ENCODE measurements around the gene BBS4.
"Not testable (repeated sequence)": the region's sequence is repeated elsewhere in the genome, so short reads cannot be mapped to it uniquely, and the experiment has no call there.

The BBS4 gene

DNA sequence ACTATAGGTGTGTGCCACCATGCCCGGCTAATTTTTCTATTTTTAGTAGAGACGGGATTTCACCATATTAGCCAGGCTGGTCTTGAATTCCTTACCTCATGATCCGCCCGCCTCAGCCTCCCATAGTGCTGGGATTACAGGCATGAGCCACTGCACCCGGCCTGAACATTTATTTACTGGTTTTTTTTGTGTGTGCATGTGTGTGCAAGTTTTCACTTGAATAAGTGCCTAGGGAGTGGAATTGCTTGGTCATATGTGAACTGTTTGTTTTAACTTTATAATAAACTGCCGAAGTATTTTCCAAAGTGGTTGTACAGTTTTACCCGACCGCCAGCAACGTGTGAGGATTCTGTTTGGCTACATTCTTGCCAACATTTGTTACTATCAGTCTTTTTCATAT, 14.1 kb downstream of the BBS4 start:
- DNase-seq: no peak

DNA sequence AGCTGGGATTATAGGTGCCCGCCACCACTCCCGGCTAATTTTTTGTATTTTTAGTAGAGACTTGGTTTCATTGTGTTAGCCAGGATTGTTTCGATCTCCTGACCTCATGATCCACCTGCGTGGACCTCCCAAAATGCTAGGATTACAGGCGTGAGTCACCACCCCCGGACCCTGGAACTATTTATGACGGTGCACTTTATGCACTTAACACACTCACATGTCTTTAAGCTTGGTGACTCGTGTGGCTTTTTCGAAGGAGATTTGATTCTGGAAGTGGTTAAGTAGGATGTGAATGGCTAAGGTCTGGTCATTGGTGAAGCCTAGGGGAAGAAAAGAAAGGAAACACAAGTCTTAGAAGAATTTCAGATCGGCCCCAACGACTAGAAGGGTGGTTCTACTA, 20.3 kb downstream of the BBS4 start:
- no peak for DNase-seq

DNA sequence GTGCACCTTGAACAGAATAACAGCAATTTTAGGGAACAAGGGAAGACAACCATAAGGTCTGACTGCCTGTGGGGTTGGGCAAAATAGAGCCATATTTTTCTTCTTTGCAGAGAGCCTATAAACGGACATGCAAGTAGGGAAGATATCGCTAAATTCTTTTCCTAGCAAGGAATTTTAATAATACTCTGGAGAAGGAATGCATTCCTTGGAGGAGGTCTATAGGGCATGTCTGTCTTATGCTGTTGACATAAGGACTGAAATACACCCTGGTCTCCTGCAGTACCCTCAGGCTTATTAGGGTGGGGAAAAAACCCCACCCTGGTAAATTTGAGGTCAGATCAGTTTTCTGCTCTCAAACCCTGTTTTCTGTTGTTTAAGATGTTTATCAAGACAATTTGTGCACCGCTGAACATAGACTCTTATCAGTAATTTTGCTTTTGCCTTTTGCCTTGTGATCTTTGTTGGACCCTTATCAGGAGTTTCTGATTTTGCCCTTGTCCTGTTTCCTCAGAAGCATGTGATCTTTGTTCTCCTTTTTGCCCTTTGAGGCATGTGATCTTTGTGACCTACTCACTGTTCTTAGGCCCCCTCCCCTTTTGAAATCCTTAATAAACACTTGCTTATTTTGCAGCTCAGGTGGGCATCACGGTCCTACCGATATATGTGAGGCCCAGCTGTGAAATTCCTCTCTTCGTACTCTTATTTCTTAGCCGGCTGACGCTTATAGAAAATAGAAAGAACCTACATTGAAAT, 22.7 kb downstream of the BBS4 start:
- not testable (repeated sequence) for DNase-seq

DNA sequence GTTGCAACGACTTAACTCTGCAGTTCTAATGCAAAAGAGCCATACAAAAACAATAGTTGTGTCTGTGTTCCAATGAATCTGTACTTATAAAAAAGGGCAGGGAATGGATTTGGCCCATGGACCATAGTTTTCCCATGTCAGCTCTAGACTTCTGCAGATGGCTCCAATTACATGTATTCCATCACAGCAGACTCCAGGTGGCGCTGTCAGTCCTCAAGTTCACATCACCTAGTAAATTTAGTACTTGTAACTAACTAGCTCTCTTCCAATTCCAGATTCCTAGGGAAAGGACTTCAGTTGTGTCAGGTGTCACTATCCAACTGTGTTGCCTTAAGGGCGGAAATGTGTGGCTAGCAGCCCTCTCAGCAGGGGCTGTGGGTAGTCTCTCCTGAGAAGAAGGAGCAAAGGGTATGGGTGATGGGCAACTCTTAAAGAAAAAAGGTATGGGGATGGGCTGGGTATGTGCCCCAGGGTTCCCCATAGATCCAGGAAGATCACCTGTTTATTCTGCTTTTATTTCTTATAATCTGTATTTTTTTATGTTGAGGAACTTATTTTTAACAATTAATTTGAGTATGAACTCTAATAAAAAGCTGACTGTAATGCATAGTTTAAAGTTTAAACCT, 36.2 kb downstream of the BBS4 start:
- DNase-seq: peak in 39 of 56 donors; percentile 0 to 75 (median 21)

DNA sequence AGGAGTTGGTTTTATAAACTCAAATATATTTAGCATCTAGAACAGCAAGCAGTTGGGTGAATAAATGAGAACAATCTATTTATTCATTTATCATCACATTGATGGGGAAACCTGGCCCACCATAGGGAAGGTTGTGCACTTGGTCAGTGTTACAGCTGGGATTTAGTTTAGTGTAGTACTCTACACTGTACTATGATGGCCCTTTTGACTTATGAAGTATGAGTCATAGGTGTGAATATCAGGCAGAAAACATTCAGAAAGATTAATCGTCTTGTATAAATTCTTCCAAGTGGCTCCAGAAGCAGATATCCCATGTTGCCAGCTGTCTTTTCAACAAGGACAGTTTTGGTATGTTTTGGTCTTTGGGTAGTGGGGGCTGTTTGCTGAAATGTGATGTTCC, 38.0 kb downstream of the BBS4 start:
- DNase-seq: no peak

DNA sequence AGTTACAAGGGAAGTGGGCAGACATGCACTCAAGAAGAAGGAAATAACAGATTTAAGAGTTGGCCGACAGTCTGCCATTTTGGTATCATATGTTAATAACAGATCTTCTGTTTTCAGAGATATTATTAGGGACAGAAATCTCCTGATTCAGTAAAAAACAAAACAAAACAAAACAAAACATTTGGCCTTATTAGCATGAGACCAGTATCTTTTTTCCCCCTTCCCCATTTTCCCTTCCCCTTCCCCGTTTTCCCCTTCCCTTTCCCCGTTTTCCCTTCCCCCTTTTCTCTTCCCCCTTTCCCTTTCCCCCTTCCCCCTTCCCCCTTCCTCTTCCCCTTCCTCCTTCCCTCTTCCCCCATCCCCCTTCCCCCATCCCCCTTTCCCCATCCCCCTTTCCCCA, 39.4 kb downstream of the BBS4 start:
- no peak for DNase-seq

DNA sequence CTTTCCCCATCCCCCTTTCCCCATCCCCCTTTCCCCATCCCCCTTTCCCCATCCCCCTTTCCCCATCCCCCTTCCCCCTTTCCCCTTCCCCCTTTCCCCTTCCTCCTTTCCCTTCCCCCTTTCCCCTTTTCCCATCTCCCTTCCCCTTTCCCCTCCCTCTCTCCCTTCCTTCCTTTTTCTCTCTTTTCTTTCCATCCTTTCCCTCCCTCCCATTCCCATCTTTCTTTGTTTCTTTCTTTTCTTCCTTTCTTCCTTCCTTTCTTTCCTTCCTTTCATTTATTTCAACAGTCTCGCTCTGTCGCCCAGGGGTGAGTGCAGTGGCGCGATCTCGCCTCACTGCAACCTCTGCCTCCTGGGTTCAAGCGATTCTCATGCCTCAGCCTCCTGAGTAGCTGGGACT, 39.8 kb downstream of the BBS4 start:
- not testable (repeated sequence) for DNase-seq

DNA sequence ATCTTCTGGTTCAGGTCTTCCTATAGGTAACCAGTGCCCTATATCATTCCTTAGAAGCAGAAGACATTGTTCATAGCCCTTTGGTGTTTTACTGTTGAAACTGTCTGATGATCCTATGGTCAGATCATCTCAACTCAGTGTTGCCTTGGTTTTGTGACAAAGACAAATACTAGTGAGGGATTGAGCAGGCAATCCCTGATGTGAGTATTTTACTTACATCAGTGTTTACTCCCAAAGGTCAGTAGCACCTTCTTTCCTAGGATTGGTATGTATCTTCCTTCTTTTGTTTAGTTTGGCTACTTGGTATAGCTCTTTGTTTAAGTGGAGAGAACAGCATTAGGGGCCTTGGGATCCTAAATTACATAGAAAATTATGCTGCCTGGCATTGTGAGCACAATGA, 41.1 kb downstream of the BBS4 start:
- no peak for DNase-seq

DNA sequence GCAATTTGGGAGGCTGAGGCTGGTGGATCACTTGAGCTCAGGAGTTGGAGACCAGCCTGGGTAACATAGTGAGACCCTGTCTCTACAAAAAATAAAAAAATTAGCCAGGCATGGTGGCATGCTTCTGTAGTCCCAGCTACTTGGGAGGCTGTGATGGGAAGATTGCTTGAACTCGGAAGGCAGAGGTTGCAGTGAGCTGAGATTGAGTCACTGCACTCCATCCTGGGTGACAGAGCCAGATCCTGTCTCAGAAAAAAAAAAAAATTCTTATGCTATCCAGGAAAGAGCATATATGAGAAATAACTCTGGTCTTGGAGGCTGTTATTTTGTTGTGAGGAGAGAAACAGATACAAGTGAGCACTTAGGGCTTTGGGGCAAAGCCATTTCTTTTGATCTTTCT, 42.2 kb downstream of the BBS4 start:
- not testable (repeated sequence) for DNase-seq

DNA sequence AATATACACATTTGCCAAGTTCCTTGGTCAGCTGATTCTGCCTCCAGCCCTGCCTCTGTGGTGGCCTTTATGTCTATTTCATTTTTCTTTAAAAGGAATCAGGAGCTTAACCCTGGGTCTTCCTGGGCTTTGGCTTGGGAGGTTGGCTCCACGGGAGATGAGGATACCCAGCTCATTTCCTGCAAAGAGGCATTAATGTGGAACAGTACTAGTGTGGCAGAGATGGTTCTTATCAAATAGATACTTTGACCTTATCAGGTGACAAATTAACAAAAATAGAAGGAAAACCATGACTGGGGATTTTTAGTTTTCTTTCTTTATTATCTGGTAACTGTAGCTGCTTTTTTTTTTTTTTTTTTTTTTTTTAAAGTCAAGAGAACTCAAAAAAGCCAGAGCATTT, 42.8 kb downstream of the BBS4 start:
- no peak for DNase-seq

DNA sequence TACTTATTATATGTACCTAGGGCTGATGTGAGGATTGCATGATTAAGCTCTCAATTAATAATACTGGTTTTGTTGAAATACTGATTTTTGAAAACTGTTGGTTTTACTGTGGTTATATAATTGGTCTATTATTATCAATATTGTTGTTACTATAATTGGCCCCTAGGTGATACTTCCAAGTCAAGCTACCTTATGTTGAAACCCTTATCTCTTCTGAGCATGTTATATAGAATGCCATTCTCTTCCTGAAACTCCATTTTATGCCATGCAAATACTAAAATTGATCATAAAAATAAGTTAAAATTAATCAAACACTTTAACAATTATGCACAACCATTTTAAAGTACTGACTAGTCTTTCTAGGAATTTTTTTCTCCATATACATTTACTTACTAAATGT, 46.1 kb downstream of the BBS4 start:
- no peak for DNase-seq

DNA sequence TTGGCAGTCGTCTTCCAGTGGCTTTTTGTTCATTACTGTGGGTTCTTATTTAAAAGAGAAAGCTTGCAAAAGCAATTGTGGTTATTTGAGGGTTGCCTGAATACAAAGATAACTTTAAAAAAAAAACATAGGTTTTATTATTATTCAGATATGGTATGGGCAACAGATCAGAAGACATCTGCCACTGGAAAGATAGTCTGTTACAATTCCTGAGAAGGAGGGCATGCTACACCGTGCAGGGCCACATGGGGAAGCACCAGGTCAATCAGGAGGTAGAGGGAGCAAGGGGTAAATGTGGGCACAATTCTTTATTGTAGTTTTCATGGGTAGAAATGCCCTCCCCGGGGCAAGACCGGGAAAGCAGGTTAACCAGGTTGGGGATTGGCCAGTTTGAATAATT, 46.5 kb downstream of the BBS4 start:
- DNase-seq: no peak

DNA sequence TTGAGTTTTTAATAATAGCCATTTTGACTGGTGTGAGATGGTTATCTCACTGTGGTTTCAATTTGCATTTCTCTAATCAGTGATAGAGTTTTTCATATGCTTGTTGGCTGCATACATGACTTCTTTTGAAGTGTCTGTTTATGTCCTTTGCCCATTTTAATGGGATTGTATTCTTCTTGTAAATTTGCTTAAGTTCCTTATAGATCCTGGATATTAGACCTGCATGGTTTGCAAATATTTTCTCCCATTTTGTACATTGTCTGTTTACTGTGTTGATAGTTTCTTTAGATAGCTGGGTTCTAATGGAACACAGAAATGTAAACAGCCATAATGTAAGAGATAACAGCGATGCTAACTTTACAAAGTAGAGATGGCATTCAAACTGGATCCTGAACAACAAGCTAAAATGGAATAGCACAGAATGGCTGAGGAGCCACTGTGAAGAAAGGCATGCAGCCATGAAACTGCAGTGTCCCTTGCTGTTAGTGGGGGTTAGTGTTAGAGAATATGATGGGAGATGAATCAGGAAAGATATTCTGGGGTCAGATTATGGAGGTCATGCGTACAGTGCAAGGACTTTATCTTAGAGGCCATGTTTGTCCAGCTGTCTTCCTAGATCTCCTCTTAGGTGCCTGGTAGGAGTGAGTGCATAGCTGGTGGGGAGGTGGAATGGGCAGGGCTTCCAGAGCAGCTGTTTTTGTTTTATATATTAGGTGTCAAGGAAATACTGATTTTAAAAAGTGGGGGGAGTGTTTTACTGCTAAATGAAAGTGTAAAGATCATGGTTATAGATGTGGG, 48.1 kb downstream of the BBS4 start:
- no peak for DNase-seq

DNA sequence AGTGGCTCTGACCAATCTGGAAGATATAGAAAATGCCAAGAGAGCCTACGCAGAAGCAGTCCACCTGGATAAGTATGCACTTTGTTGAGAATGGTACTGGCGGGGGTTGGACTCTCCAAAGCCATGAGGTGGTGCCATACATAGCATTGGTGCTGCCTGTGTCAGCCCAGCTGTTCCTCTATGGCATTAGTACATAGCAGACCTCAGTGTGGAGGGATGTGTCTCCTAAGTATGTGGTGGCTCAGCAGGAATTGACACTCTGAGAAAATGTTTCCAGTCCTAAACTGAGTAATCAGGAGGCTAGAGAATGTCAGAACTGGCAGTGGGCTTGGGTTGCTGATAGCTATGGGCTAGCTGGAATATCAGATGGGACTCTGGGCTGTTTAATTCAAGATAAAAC, 49.1 kb downstream of the BBS4 start:
- DNase-seq: no peak

DNA sequence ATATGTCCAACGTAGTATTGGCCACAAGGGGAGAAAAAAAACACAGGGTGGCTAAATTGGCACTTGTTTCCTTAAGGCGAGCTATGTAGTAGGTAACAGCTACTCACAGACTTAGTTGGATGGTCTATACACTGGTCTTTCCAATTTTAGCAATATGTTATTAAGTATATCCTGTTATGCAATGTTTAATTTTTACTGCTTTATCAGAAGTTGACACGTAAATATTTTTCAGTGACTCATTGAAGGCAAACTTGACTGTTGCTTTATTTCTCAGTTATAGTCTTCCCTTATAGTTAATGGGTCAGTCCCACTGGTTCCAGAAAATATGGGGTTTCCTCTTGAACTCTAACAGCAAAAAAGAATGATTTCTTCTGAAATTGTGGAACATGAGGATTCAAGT, 51.1 kb downstream of the BBS4 start:
- DNase-seq: no peak

DNA sequence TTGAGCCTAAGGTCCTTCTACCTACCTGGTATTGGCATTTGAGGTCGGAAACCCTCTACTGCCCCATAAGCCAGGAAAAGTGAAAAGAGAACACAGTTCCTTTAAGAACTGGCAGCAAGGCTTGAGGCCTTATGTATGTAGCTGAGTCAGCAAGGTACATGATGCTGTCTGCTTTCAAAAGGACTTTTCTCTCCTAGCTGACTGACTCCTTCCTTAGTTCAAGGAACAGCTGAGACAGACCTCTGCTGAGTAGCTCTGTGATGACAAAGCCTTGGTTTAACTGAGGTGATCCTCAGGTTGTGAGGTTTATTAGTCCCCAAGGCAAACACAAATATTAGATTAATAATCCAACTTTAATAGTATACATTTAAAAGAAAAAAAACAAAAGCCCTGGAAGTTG, 51.7 kb downstream of the BBS4 start:
- DNase-seq: no peak

DNA sequence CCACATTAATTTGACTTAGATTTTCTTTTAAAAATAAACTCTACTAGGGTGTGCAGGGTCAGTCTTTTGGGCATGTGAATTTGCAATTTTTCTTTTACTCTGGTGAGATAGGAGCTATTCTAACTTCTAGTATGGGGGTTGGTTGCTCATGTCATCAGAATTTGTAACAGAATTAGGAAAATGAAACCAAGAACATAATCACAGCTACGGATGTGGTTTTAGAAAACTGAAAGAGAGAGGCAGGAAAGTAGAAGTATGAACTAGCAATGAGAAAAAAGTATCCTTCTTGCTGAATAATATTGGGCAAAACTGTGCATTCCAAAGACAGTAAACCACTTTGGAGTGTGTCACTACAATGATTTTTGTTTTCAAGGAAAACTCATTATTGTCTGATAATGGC, 54.2 kb downstream of the BBS4 start:
- DNase-seq: no peak

DNA sequence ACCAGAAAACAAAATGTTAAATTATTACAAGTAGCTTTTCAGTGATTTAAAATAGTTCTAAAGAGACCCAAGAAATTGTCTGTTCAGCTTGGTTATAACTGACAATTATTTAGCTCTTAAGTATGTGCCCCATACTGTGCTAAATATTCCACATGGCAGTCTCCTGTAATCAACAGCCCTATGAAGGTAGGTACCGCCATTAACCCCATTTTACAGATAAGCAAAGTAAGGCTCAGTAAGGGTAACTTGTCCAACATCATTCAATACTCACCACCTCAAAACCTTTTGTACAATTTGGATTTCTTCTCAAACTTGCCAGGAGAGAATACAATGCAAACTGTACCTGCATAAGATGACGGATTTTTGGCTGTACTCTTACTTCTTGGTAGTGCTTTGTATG, 63.7 kb downstream of the BBS4 start:
- no peak for DNase-seq

DNA sequence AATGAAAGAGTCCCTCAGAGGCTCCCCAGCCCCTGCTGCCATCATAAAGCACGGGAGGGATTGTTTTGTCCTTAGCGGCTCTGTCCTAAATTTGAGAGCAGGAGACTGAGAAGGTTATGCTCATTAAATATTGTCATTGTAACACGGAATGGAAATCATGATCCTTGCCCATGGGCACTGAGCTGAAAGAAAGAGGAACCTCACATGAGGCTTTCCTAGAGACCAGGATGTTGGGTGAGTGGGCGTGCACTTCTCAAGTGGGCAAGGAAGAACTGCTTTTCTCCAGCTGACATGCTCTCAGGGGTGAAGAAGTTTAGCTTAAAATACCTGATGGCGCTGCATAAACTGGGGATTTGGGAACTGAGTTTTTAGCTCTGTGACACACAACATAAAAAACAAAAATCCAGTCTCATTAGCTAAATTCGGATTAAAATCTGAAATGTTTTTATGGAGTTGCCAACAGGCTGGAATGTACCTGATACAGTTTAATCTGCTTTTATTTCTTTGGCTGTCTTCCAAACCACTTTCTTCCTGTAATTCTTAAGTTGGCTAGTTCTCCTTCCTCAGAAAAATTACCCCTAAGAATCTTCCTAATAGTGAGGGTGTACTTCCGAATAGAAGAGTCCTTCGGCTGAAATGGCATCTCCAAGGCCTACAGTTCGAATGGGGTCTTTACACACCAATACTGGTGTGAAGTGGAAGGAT, 65.9 kb downstream of the BBS4 start:
- peak in 10 of 56 donors; percentile 1 to 30 (median 4) for DNase-seq

DNA sequence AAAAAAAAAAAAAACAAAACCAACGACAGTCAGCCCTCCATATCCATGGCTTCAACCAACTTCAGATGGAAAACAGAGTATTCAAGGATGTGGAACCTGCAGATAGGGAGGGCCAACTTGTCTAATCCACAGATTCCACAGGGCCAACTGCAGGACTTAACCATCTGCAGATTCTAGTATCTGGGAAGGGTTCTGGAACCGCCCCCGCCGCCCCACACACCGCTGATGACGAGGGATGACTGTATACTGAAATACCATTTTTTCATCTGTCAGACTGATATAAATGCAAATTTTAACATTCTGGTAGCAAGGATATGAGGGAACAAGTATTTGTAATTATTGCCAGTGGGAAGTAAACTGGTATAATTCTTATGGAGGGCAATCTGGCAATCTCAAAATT, 68.1 kb downstream of the BBS4 start:
- peak in 20 of 56 donors; percentile 1 to 51 (median 12) for DNase-seq

DNA sequence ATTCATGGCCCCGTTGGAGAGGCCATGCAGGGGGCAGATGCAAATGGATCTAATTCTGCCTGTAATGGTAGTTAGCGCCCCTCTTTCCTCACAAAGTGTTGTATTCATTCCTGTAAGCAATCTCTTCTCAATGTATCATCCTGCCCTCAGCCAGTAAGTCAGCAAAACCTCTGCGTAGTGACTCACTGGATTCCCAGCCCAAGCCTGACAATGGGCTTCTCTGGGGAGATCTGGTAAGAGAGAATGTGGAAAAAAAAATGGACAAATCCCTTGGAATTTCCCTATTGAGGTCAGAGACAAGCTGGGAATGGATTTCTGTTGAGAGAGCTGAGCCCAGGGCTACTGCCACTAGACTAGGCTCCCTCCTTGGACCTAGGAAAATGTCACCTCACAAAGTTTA, 72.2 kb downstream of the BBS4 start:
- DNase-seq: no peak
